Stimulated activated CD8-positive, alpha-beta memory T cell treated with anti-CD3 and anti-CD28 coated beads, Interleukin-12 subunit alpha, Interleukin-12 subunit beta, amount 100 ng/mL, for 4 hours (primary cell): ENCODE data around the gene NXPH3.

ENCODE experiments used
- DNase-seq: peaks from one replicate; pipeline ENCODE4 v3.0.0-alpha.2; 2020; ENCODE audit warnings: low read depth

Gene NXPH3

DNA sequence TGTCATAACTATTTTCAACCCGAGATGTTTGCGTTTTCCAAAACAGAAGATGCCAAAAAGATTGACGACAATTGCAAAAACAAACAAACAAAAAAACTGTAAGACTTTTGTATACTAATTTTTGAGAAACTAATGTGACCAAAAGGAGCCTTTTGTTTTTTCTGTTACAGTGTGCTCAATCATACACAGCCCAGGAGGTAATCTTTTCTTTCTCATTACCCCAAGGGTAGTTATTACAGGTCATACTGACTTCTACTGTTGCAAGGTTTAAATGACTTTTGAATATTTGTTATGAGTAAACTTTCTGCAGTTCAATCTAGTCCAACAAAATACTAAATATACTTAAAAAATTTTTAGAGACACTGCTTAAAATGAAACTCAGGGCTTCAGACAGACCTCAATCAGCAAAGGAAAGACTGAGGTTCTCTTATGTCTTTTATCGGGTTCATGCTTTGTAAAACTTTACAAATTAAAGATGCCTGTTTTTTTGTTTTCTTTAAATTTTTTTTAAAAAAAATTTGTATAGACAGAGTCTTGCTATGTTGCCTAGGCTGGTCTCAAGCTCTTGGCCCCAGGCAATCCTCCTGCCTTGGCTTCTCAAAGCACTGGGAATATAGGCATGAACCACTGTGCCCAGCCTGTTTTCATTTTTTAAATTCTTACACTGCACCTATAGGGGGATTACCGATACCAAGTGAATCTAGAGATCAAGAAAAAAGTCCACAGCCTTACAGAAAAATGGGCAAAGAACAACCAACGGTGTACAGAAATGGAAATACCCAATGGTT is 54.6 kb downstream of the NXPH3 start:
- no peak for DNase-seq

DNA sequence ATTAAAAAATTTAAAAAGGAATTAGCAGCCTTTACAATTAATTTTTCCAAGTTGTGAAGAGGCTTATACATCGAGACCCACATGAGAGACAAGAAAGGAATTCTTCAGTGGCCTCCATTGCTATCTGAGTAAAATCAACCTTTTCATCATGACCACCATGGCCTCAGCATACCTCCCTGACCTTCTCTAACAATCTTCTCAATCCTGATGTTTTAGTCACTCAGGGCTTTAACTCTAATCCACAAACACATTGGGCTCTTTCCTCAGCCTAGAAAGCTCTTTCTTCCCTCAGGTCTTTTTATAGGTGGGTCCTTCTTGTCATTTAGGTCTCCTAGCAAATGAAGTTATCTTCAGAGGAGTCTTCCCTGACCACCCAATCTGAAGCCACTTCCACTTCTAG is 55.8 kb downstream of the NXPH3 start:
- DNase-seq = no peak
